H1 (cell line): Measurements from ENCODE around the gene TAF1D. TPM values are rescaled to one million over a fixed set of nuclear protein-coding genes. Genes with fewer than 3 reads are reported as not detected.

Experiments
- BACH1 ChIP-seq: IDR thresholded peaks from 2 replicates; pipeline ENCODE4 v1.6.1; 2012; ENCODE audit warnings: low read length, improper control_type of control experiment
- BRCA1 ChIP-seq: IDR thresholded peaks from 2 replicates; pipeline ENCODE4 v1.6.1; 2012; ENCODE audit warnings: low read depth, low read length, improper control_type of control experiment
- CBX5 ChIP-seq: fragments of 300-800, 300-1000 bp; sonication (generic); IDR thresholded peaks from 2 replicates; pipeline ENCODE4 v1.7.1; 2016; ENCODE audit warnings: antibody characterized with exemption, low read length, low read depth
- CBX8 ChIP-seq: fragments of 300-800, 300-1000 bp; sonication (generic); IDR thresholded peaks from 2 replicates; pipeline ENCODE4 v1.7.1; 2016; ENCODE audit warnings: low read depth, low read length, borderline replicate concordance
- EP300 ChIP-seq, 2 experiments: IDR thresholded peaks; 1 replicate in 1 of 2; 2 replicates in 1 of 2; pipeline ENCODE4 v1.6.1; 2011 to 2012; ENCODE audit warnings: low read depth in 2 of 2, low read length in 2 of 2, mild to moderate bottlenecking in 2 of 2, borderline replicate concordance in 1 of 2, inconsistent platforms in 1 of 2, moderate library complexity in 1 of 2
- FOSL1 ChIP-seq: IDR thresholded peaks from 2 replicates; pipeline ENCODE4 v1.6.1; 2011; ENCODE audit warnings: mild to moderate bottlenecking, low read depth, low read length, moderate library complexity; ENCODE audit not compliant: insufficient read depth
- MAFK ChIP-seq: IDR thresholded peaks from 2 replicates; pipeline ENCODE4 v1.6.1; 2012; ENCODE audit warnings: low read depth, mild to moderate bottlenecking, improper control_type of control experiment, low read length
- NRF1 ChIP-seq: IDR thresholded peaks from 2 replicates; pipeline ENCODE4 v1.6.1; 2011; ENCODE audit warnings: mild to moderate bottlenecking, low read depth, low read length, improper control_type of control experiment
- POLR2A ChIP-seq, 2 experiments: IDR thresholded peaks; 1 replicate in 1 of 2; 2 replicates in 1 of 2; pipeline ENCODE4 v1.6.1; 2011; ENCODE audit warnings: low read depth in 2 of 2, low read length in 2 of 2, mild to moderate bottlenecking in 2 of 2; ENCODE audit errors: control extremely low read depth in 1 of 2
- RXRA ChIP-seq: IDR thresholded peaks from 2 replicates; pipeline ENCODE4 v1.6.1; 2011; ENCODE audit warnings: low read depth, mild to moderate bottlenecking, low read length, moderate library complexity; ENCODE audit not compliant: insufficient read depth
- SRF ChIP-seq: IDR thresholded peaks from 2 replicates; pipeline ENCODE4 v1.6.1; 2011; ENCODE audit warnings: mild to moderate bottlenecking, low read depth, low read length, moderate library complexity
- TAF7 ChIP-seq: optimal IDR thresholded peaks from 2 replicates; pipeline ENCODE3; 2011; ENCODE audit warnings: low read depth, mild to moderate bottlenecking, inconsistent platforms, low read length, moderate library complexity, borderline replicate concordance
- TBP ChIP-seq: IDR thresholded peaks from 2 replicates; pipeline ENCODE4 v1.6.1; 2011; ENCODE audit warnings: low read depth, low read length, improper control_type of control experiment
- TEAD4 ChIP-seq: IDR thresholded peaks from 2 replicates; pipeline ENCODE4 v1.6.1; 2012; ENCODE audit warnings: low read depth, low read length, inconsistent platforms, mixed read lengths
- polyA plus RNA-seq, 7 experiments: library from polyadenylated mRNA; depleted of rRNA in 3 of 7; stranded (reverse) in 5 of 7; unstranded in 2 of 7; fragments of >200 nt in 5 of 7; fragments of 200-250 nt in 2 of 7; gene quantifications; 1 replicate in 5 of 7; 2 replicates in 1 of 7; 4 replicates in 1 of 7; pipeline versions ENCODE4 v1.2.1 to v1.2.3, GENCODE V29; 2011 to 2013; ENCODE audit warnings: missing spikeins in 2 of 7, mixed read lengths in 2 of 7
- total RNA-seq: library from RNA; stranded (reverse); fragmentation: NEBNext Ultra II Directional; extraction: Animal tissue kit (Norgen Biotek cat#: 25700); gene quantifications from 2 replicates; pipeline ENCODE4 v1.2.1, GENCODE V29; 2021

TAF1D gene
- total and polyA plus RNA-seq, 2 of the 8 experiments (the other 6 are each of a cell fraction or from before 2014, with no cell fraction given): 64.7 to 212 TPM

DNA sequence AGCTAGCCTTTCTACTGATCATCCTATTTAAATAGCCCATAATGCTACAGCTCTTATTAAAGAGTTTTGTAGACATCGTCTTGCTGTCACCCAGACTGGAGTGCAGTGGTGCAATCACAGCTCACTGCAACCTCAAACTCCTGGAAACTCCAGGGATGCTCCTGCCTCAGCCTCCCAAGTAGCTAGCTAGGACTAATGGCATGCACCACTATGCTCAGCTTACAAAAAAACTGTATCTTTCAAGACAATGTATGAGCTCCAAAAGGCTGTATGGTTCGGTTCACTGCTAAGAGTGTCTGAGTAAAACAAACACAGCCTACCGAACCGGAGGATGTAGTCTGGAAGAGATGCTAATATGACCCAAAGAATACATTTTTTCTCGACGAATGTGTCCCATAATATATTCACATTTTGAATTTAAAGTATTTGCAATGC is 2.6 kb downstream of the TAF1D start (continued):
- TF ChIP-seq TBP (no peak), BACH1 (no peak), TAF7 (peak; percentile 52), POLR2A (IDR thresholded peaks at IDR 0.05; ENCODE audit: control extremely low read depth in 1 of 2, low read depth in 2 of 2, low read length in 2 of 2) (peak; percentile 13 to 71), MAFK (no peak), SRF (no peak), RXRA (no peak), CBX5 (no peak), TEAD4 (no peak), FOSL1 (no peak), CBX8 (no peak), BRCA1 (no peak), EP300 (IDR thresholded peaks at IDR 0.05; ENCODE audit: borderline replicate concordance in 1 of 2, low read depth in 2 of 2, low read length in 2 of 2) (no peak), NRF1 (no peak)
